Nephron (organoid): ENCODE results near the gene CHPF2.

ENCODE experiments used
- H3K27ac Mint-ChIP-seq, 3 experiments: 2 replicates each; pipeline ENCODE4 v1.8.0; 2020; ENCODE audit warnings: mixed read lengths in 3 of 3, mild to moderate bottlenecking in 2 of 3, moderate library complexity in 1 of 3
- H3K27me3 Mint-ChIP-seq: 2 replicates; pipeline ENCODE4 v1.8.0; 2021; ENCODE audit warnings: low read depth, mild to moderate bottlenecking, moderate library complexity, mixed read lengths
- H3K36me3 Mint-ChIP-seq: 2 replicates; pipeline ENCODE4 v1.8.0; 2020; ENCODE audit warnings: low read depth, mixed read lengths
- H3K4me1 Mint-ChIP-seq: 2 replicates; pipeline ENCODE4 v1.8.0; 2020; ENCODE audit warnings: mixed read lengths
- H3K4me3 Mint-ChIP-seq, 3 experiments: 2 replicates each; pipeline ENCODE4 v1.8.0; 2020; ENCODE audit warnings: mild to moderate bottlenecking in 3 of 3, mixed read lengths in 3 of 3, moderate library complexity in 2 of 3
- H3K9me3 Mint-ChIP-seq: 2 replicates; pipeline ENCODE4 v1.8.0; 2020; ENCODE audit warnings: mixed read lengths
- TF ChIP-seq, protein P1 (sequence below), 3 experiments: fragments of 200-600 bp; sonication (generic); IDR thresholded peaks; one replicate each; pipeline ENCODE4 v1.5.0; 2021; ENCODE audit warnings: antibody characterized with exemption in 3 of 3; ENCODE audit not compliant: unreplicated experiment in 3 of 3

Gene CHPF2

DNA sequence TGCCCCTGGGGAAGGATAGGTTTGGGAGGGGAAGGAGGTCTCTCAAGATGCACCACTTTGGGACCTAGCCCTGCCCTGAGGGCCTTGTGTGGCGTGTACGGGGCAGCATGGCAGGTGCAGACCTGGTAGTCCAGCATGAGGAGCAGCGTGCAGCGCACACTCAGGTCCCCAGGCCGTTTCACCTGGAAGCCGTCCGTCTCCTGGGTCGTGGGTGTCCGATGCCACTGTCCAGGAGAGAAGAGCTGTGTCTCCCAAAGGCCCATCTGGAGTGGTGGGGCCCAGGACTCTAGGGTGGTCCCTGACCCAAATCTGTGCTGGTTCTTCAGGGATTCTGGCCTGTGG is 9.4 kb downstream of the CHPF2 start:
- TF ChIP-seq, protein P1, sequence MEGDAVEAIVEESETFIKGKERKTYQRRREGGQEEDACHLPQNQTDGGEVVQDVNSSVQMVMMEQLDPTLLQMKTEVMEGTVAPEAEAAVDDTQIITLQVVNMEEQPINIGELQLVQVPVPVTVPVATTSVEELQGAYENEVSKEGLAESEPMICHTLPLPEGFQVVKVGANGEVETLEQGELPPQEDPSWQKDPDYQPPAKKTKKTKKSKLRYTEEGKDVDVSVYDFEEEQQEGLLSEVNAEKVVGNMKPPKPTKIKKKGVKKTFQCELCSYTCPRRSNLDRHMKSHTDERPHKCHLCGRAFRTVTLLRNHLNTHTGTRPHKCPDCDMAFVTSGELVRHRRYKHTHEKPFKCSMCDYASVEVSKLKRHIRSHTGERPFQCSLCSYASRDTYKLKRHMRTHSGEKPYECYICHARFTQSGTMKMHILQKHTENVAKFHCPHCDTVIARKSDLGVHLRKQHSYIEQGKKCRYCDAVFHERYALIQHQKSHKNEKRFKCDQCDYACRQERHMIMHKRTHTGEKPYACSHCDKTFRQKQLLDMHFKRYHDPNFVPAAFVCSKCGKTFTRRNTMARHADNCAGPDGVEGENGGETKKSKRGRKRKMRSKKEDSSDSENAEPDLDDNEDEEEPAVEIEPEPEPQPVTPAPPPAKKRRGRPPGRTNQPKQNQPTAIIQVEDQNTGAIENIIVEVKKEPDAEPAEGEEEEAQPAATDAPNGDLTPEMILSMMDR (IDR thresholded peaks at IDR 0.05; ENCODE audit: unreplicated experiment in 3 of 3): no peak
- Mint-ChIP-seq H3K36me3 (peaks cover 28% of the 10 kb centered on the region), H3K4me3 (no peak overlapping the region), H3K27me3 (no peaks in the 10 kb centered on the region), H3K4me1 (peaks cover 24% of the 10 kb centered on the region), H3K27ac (no peak overlapping the region), H3K9me3 (no peaks in the 10 kb centered on the region)

DNA sequence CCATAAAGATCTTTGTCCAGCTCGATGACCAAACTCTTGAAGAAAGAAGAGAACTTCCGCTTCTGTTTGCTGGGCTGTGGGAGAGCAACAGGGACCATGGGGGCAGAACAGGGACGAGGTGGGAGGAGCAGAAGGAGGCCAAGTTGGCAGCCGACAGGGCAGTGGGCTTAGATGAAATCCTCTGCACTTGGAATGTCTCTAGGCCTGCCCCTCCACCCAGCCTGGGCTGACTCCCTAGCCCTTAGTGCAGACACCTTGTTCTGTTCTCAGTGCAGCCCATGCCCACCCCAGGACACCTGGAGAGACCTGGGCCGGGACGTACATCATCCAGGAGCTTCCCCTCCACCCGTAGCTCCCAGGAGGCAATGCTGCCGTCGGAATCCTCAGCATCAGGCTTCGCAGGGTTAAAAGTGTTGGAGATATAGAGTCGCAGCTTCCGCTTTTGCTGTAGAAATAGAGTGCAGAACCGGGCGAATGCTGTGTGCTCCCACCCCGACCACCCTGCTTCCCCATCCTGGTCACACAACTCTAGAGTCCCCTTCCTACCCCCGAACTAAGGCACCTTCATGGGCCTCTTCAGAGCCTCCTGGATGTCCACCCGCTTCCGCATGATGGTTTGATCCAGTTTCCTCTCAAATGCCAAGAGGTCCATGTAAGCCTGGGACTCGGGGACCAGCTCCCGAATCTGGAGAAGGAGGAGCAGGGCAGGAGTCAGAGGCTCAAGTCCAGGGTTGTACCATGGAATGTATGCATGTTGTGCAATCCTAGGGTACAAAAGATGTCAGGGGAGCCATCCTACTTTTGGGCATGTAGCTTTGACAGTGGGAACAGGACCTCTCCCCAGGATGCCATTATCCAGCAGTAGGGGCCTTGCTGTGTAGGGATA is 10.1 kb downstream of the CHPF2 start:
- no peaks in the 10 kb centered on the region for H3K27me3 Mint-ChIP-seq
- no peak overlapping the region for H3K4me3 Mint-ChIP-seq
- TF ChIP-seq, protein P1 (IDR thresholded peaks at IDR 0.05; ENCODE audit: unreplicated experiment in 3 of 3): no peak

DNA sequence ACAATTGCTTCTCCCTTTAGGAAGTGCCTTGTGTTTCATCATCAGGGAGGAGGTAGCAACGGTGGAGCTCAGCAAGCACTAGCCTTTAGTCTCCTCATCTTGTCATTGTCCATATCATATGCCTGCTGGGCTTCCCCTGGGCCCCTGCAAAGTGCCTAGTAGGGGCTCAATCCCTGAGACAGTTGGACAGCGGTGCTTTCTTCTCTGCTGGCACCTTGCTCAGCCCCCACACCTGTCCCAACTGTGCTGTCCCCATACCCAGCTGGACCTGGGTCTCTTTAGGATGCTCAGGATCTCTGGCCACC is 10.7 kb downstream of the CHPF2 start:
- peaks cover 25% of the 10 kb centered on the region for H3K36me3 Mint-ChIP-seq
- H3K4me1 Mint-ChIP-seq: peaks cover 28% of the 10 kb centered on the region
- H3K27ac Mint-ChIP-seq: no peak overlapping the region
- TF ChIP-seq, protein P1 (IDR thresholded peaks at IDR 0.05; ENCODE audit: unreplicated experiment in 3 of 3): no peak
- H3K4me3 Mint-ChIP-seq: no peak overlapping the region
- no peaks in the 10 kb centered on the region for H3K27me3 Mint-ChIP-seq
- H3K9me3 Mint-ChIP-seq: no peaks in the 10 kb centered on the region

More for the DNA sequence above, 10.1 kb downstream of the CHPF2 start:
- Mint-ChIP-seq H3K27ac (no peak overlapping the region), H3K9me3 (no peaks in the 10 kb centered on the region), H3K36me3 (peaks cover 25% of the 10 kb centered on the region), H3K4me1 (peaks cover 28% of the 10 kb centered on the region)

DNA sequence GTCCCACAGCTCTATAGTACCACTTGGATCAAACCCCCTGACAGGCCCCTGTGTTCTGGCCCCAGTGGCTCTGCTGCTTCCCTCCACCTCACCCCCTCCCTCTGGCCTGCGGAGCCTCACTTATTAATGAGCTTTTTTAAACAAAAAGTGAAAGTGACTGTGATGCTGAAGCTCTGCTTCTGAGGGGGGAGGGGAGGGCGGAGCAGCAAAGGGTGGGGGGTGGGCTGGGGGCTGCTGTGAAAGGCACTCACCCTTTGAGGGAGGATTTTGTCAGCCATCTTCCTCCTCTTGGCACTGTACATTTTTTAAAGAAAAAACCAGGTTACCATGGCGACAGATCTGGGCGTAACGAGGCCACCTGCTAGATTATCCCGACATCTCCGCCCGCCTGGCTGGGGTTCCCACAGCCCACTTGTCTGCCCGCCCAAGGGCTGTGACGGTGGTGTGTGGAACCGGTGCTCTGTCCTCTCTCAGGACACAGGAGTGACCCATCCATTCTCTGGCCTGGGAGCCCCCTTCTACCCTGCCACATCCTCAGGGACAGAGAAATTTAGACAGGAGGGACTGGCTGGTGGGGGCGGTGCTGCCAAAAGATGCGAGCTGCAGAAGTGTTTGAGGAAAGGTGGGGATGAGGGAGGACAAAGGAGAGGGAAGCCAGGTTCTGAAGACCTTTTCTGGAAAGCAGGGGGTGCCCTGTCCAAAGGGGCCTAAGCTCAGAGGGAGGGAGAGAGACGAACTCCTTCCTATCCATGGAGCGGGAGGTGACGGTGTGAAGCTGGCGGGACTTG is 11.3 kb downstream of the CHPF2 start:
- H3K4me3 Mint-ChIP-seq: peak overlapping the region in 2 of 3 experiments; percentile 73 to 78
- no peaks in the 10 kb centered on the region for H3K9me3 Mint-ChIP-seq

DNA sequence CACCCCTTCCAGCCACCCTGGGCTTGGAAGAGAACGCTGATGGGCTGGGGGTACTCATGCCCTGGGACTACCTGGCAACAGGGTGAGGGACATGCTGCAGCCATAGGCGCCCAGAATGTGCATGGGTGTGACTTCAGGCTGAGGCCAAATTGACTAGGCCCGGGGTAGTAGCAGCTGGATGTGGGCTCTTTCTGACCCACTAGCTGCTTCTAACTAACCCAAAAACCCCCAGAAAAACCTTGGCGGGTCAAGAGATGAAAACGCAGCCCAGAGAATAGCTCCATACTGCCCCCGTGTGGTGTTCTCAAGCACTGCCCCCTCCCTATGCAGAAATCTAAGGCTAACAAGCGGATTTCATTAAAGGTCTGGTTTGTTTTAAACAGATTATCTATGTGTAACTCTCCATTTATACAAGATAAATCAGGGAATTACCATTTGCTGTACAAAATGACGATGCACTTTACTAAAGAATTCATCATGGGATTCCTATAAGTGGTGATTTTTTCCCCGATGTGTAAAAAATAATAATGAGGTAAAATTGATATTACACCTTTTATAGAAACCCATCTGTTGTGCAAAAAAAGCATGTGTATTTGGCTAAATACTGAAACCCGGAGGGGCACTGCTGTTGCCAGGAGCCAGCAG is 12.0 kb downstream of the CHPF2 start:
- Mint-ChIP-seq H3K27me3 (no peaks in the 10 kb centered on the region), H3K9me3 (no peaks in the 10 kb centered on the region)

More for the DNA sequence above, 11.3 kb downstream of the CHPF2 start:
- Mint-ChIP-seq H3K27me3 (no peaks in the 10 kb centered on the region), H3K27ac (peak overlapping the region in 1 of 3 experiments; percentile 64), H3K4me1 (peaks cover 28% of the 10 kb centered on the region), H3K36me3 (peaks cover 25% of the 10 kb centered on the region)
- TF ChIP-seq, protein P1 (IDR thresholded peaks at IDR 0.05; ENCODE audit: unreplicated experiment in 3 of 3): no peak

More for the DNA sequence above, 12.0 kb downstream of the CHPF2 start:
- H3K27ac Mint-ChIP-seq: peak overlapping the region in 2 of 3 experiments; percentile 60 to 64
- H3K36me3 Mint-ChIP-seq: peaks cover 21% of the 10 kb centered on the region
- peak overlapping the region; percentile 73 to 78 (median 76) for H3K4me3 Mint-ChIP-seq
- H3K4me1 Mint-ChIP-seq: peaks cover 31% of the 10 kb centered on the region
- TF ChIP-seq, protein P1 (IDR thresholded peaks at IDR 0.05; ENCODE audit: unreplicated experiment in 3 of 3): peak; percentile 81 to 89 (median 83)
